SHP77 (cell line): ENCODE data around the gene IRF8.
"Not testable (repeated sequence)": the region's sequence is repeated elsewhere in the genome, so short reads cannot be mapped to it uniquely, and the experiment has no call there.

ENCODE experiments used
- DNase-seq, 2 experiments: peaks; one replicate each; lab custom pipeline; 2025; lab: John Stamatoyannopoulos, UW

Gene IRF8

GRCh38 chr16:85935391-85935973, 36.5 kb downstream of the IRF8 start:
- no peak for DNase-seq

GRCh38 chr16:85935974-85936760, 37.2 kb downstream of the IRF8 start:
- DNase-seq: no peak

- no peak for DNase-seq
Observed at GRCh38 chr16:85936816-85937215, 37.9 kb downstream of the IRF8 start.

- no peak for DNase-seq
Observed at GRCh38 chr16:85940214-85940613, 41.3 kb downstream of the IRF8 start.

GRCh38 chr16:85941863-85942644, 43.1 kb downstream of the IRF8 start:
- no peak for DNase-seq

- not testable (repeated sequence) for DNase-seq
Observed at GRCh38 chr16:85942659-85943058, 43.7 kb downstream of the IRF8 start.

GRCh38 chr16:85943711-85944110, 44.7 kb downstream of the IRF8 start:
- DNase-seq: no peak

GRCh38 chr16:85944572-85945423, 45.8 kb downstream of the IRF8 start:
- no peak for DNase-seq

GRCh38 chr16:85945424-85945751, 46.4 kb downstream of the IRF8 start:
- DNase-seq: no peak

- no peak for DNase-seq
Observed at GRCh38 chr16:85946541-85947124, 47.7 kb downstream of the IRF8 start.

GRCh38 chr16:85947230-85948137, 48.5 kb downstream of the IRF8 start:
- DNase-seq: no peak

GRCh38 chr16:85948138-85948509, 49.2 kb downstream of the IRF8 start:
- DNase-seq: no peak

GRCh38 chr16:85948616-85949265, 49.8 kb downstream of the IRF8 start:
- DNase-seq: no peak

- DNase-seq: no peak
Observed at GRCh38 chr16:85950136-85950918, 51.4 kb downstream of the IRF8 start.

GRCh38 chr16:85952197-85952596, 53.2 kb downstream of the IRF8 start:
- no peak for DNase-seq

- no peak for DNase-seq
Observed at GRCh38 chr16:85952811-85953210, 53.8 kb downstream of the IRF8 start.

GRCh38 chr16:85954927-85955519, 56.1 kb downstream of the IRF8 start:
- DNase-seq: no peak

GRCh38 chr16:85955566-85955965, 56.6 kb downstream of the IRF8 start:
- DNase-seq: no peak

GRCh38 chr16:85956426-85956825, 57.5 kb downstream of the IRF8 start:
- no peak for DNase-seq
